PC-3 (cell line): ENCODE measurements around the gene MID1. TPM values are rescaled to one million over a fixed set of nuclear protein-coding genes. Genes with fewer than 3 reads are reported as not detected.

Experiments
- ATAC-seq: fragments of 200-7000 bp; cut with Tn5 transposase; 2 replicates; pipeline ENCODE4 v1.9.1; 2020; ENCODE audit warnings: mild to moderate bottlenecking, moderate library complexity
- BruUV-seq: library from RNA; stranded (reverse); fragments of 400-500 nt; replicated peaks from 2 replicates; lab custom pipeline; 2021; lab: Mats Ljungman, UMichigan
- CTCF ChIA-PET: fragments of 300-600 bp; sonication (Branson Sonifier 250); formaldehyde crosslinking; loops from one replicate; lab custom pipeline; 2022; ENCODE audit warnings: antibody characterized with exemption; lab: Charles Lee
- POLR2A ChIA-PET: fragments of 300-600 bp; sonication (Branson Sonifier 250); formaldehyde crosslinking; loops from one replicate; lab custom pipeline; 2022; ENCODE audit warnings: antibody characterized with exemption; ENCODE audit not compliant: unreplicated experiment; lab: Charles Lee
- DNase-seq: peaks from one replicate; pipeline ENCODE4 v3.0.0-alpha.2; 2015
- H2AFZ ChIP-seq: fragments of 300-600 bp; sonication (generic); 2 replicates; pipeline ENCODE4 v1.6.0; 2016; ENCODE audit warnings: antibody characterized with exemption, low read length
- H3F3A ChIP-seq: fragments of 300-600 bp; sonication (generic); one replicate; pipeline ENCODE4 v1.6.0; 2017; ENCODE audit warnings: antibody characterized with exemption, low read length, control low read depth, mild to moderate bottlenecking; ENCODE audit not compliant: unreplicated experiment
- H3K27ac ChIP-seq: fragments of 300-600 bp; sonication (generic); 2 replicates; pipeline ENCODE4 v1.5.1; 2016; ENCODE audit warnings: mild to moderate bottlenecking, low read length
- H3K27me3 ChIP-seq: fragments of 300-600 bp; sonication (generic); 2 replicates; pipeline ENCODE4 v1.6.1; 2016; ENCODE audit warnings: low read length, mixed read lengths
- H3K36me3 ChIP-seq: fragments of 300-600 bp; sonication (generic); 2 replicates; pipeline ENCODE4 v1.6.1; 2016; ENCODE audit warnings: low read depth, mixed run types, low read length, mixed read lengths
- H3K4me1 ChIP-seq: fragments of 300-600 bp; sonication (generic); 2 replicates; pipeline ENCODE4 v1.5.1; 2016; ENCODE audit warnings: low read length; ENCODE audit not compliant: insufficient read depth
- H3K4me2 ChIP-seq: fragments of 300-600 bp; sonication (generic); 2 replicates; pipeline ENCODE4 v1.6.0; 2016; ENCODE audit warnings: low read length
- H3K4me3 ChIP-seq: fragments of 300-600 bp; sonication (generic); 2 replicates; pipeline ENCODE4 v1.5.1; 2016; ENCODE audit warnings: mild to moderate bottlenecking, low read length, mixed read lengths
- H3K79me2 ChIP-seq: fragments of 300-600 bp; sonication (generic); 2 replicates; pipeline ENCODE4 v1.6.1; 2017; ENCODE audit warnings: low read length, mixed read lengths
- H3K9ac ChIP-seq: fragments of 300-600 bp; sonication (generic); 2 replicates; pipeline ENCODE4 v1.6.0; 2016; ENCODE audit warnings: mild to moderate bottlenecking, low read length
- H3K9me2 ChIP-seq: fragments of 300-600 bp; sonication (generic); replicated peaks from 2 replicates; pipeline ENCODE4 v1.6.1; 2016; ENCODE audit warnings: mixed run types, low read length, mixed read lengths
- H3K9me3 ChIP-seq: fragments of 300-600 bp; sonication (generic); 2 replicates; pipeline ENCODE4 v1.6.1; 2016; ENCODE audit warnings: low read length, mixed read lengths
- H4K20me1 ChIP-seq: fragments of 300-600 bp; sonication (generic); 2 replicates; pipeline ENCODE4 v1.6.1; 2016; ENCODE audit warnings: low read length, mixed read lengths
- EZH2 ChIP-seq: fragments of 300-600 bp; sonication (generic); IDR thresholded peaks from one replicate; pipeline ENCODE4 v1.6.1; 2017; ENCODE audit warnings: antibody characterized with exemption, mild to moderate bottlenecking, low read length; ENCODE audit not compliant: unreplicated experiment
- EZH2phosphoT487 ChIP-seq: fragments of 300-600 bp; sonication (generic); IDR thresholded peaks from 2 replicates; pipeline ENCODE4 v1.6.1; 2018; ENCODE audit warnings: mild to moderate bottlenecking, antibody characterized with exemption, low read length, borderline replicate concordance
- intact Hi-C: fragments of 100-400 bp; cut with micrococcal nuclease; formaldehyde crosslinking; loops from 2 replicates; pipeline ENCODE4 v1.9.0; 2023
- total RNA-seq: library from RNA; depleted of rRNA; stranded (reverse); fragments of >200 nt; gene quantifications from 2 replicates; pipeline ENCODE4 v1.2.3, GENCODE V29; 2014
- TF ChIP-seq, protein P1 (sequence below): fragments of 300-600 bp; sonication (generic); conservative IDR thresholded peaks from 2 replicates; pipeline ENCODE4 v1.5.1; 2017; ENCODE audit warnings: antibody characterized with exemption, low read depth, mild to moderate bottlenecking, low read length

The MID1 gene
- total RNA-seq, 1 experiment from 2014 or later = 21.9 TPM

DNA sequence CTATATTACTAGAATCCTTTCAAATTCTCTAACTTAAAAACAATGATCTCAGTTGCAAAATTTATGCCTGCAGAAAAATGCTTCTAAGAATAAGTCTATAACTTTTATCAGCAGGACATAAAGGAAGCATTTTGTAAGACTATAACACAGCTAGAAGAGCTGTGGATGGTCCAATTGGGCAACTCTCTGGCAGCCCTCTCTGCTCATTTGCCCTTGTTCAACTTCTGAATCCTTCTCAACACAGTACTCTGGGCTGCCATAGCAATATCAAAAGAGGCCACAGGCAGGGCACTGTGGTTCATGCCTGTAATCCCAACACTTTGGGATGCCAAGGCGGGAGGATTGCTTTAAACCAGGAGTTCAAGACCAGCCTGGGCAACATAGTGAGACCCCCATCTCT, 88.5 kb downstream of the MID1 start:
- peaks cover 13% of the 10 kb centered on the region for H3K4me1 ChIP-seq
- no peak for TF ChIP-seq EZH2phosphoT487
- H3K27ac ChIP-seq = no peak overlapping the region
- H3K79me2 ChIP-seq = no peaks in the 10 kb centered on the region
- no peaks in the 10 kb centered on the region for H3K9me2 ChIP-seq
- H4K20me1 ChIP-seq = no peaks in the 10 kb centered on the region
- H3K4me2 ChIP-seq = no peak overlapping the region
- H3K9me3 ChIP-seq = no peaks in the 10 kb centered on the region
- no TSS peak for BruUV-seq
- H3K9ac ChIP-seq = no peak overlapping the region
- intact Hi-C loops = no loop called here
- H3K27me3 ChIP-seq = no peaks in the 10 kb centered on the region
- POLR2A ChIA-PET = no interaction called here
- H3K4me3 ChIP-seq = no peak overlapping the region
- no peaks in the 10 kb centered on the region for H3F3A ChIP-seq
- no peak overlapping the region for H2AFZ ChIP-seq
- H3K36me3 ChIP-seq = no peaks in the 10 kb centered on the region
- no peak for ATAC-seq
- no peak for DNase-seq
- CTCF ChIA-PET = no interaction called here

DNA sequence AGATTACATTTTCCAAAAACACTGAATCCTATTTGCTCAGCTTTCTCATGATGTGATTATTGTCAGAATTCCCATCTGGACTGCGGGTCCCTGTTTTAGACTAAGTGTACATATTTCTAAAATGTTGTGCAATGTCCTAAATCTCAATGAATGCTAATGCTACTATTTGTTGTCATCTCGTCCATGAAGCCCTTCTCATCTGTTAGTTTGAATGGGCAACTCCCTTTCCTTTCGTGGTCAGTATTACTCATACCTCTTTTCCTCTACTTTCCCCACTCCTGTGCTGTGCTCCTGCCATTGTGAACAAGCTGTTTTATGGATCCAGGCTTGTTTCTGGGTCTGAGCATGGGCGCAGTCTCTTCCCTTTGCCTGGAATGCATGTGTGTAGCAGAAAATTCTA, 91.0 kb downstream of the MID1 start:
- H3K9me2 ChIP-seq = no peaks in the 10 kb centered on the region
- peaks cover 13% of the 10 kb centered on the region for H3K4me1 ChIP-seq
- ATAC-seq = peak; percentile 76
- no peak overlapping the region for H3K4me2 ChIP-seq
- no peak overlapping the region for H2AFZ ChIP-seq
- TF ChIP-seq EZH2 (no peak), EZH2phosphoT487 (no peak)
- TF ChIP-seq, protein P1, sequence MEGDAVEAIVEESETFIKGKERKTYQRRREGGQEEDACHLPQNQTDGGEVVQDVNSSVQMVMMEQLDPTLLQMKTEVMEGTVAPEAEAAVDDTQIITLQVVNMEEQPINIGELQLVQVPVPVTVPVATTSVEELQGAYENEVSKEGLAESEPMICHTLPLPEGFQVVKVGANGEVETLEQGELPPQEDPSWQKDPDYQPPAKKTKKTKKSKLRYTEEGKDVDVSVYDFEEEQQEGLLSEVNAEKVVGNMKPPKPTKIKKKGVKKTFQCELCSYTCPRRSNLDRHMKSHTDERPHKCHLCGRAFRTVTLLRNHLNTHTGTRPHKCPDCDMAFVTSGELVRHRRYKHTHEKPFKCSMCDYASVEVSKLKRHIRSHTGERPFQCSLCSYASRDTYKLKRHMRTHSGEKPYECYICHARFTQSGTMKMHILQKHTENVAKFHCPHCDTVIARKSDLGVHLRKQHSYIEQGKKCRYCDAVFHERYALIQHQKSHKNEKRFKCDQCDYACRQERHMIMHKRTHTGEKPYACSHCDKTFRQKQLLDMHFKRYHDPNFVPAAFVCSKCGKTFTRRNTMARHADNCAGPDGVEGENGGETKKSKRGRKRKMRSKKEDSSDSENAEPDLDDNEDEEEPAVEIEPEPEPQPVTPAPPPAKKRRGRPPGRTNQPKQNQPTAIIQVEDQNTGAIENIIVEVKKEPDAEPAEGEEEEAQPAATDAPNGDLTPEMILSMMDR = no peak
- POLR2A ChIA-PET = no interaction called here
- H3K36me3 ChIP-seq = no peaks in the 10 kb centered on the region
- intact Hi-C loops = no loop called here
- no peaks in the 10 kb centered on the region for H4K20me1 ChIP-seq
- no peaks in the 10 kb centered on the region for H3F3A ChIP-seq
- no peak overlapping the region for H3K4me3 ChIP-seq
- CTCF ChIA-PET = interaction anchor here (0.6 kb wide), 1 partner anchor 275 kb away, joined by 7 read pairs; no protein-coding TSS in a partner anchor
- DNase-seq = peak; percentile 48
- H3K9ac ChIP-seq = no peak overlapping the region
- no peaks in the 10 kb centered on the region for H3K9me3 ChIP-seq
- H3K27ac ChIP-seq = 0 out of 2 replicates have a peak overlapping the region, but pooled peaks have one; percentile 14
- H3K27me3 ChIP-seq = no peaks in the 10 kb centered on the region
- H3K79me2 ChIP-seq = no peaks in the 10 kb centered on the region
- BruUV-seq = no TSS peak

DNA sequence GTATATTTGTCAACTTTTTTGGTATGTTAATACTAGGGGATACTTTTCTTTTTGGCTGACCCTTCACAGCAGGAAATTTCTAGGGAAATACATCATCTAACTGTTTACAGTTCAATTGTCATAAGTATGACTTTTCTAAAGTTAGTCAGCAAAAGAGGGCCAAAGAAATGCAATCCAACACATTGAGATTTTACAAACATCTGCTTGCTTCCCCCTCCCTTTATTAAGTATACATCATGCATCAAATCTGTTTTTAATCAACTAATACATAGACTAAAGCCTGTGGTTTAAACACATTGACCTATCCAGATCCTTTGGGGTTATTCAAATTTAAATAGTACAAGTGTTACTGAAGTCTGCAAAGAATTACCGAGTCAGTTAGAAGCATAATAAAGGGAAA, 93.9 kb downstream of the MID1 start:
- no peak overlapping the region for H3K9ac ChIP-seq
- H3K4me1 ChIP-seq = peaks cover 13% of the 10 kb centered on the region
- no peaks in the 10 kb centered on the region for H3K36me3 ChIP-seq
- ChIA-PET POLR2A (no interaction called here), CTCF (no interaction called here)
- no peaks in the 10 kb centered on the region for H3K79me2 ChIP-seq
- DNase-seq (no peak), ATAC-seq (no peak)
- H3K27ac ChIP-seq = no peak overlapping the region
- TF ChIP-seq, protein P1 = no peak
- no peak for TF ChIP-seq EZH2
- TF ChIP-seq EZH2phosphoT487 = no peak
- no peaks in the 10 kb centered on the region for H3F3A ChIP-seq
- no peaks in the 10 kb centered on the region for H3K9me3 ChIP-seq
- H2AFZ ChIP-seq = no peak overlapping the region
- no peak overlapping the region for H3K4me3 ChIP-seq
- no peaks in the 10 kb centered on the region for H3K27me3 ChIP-seq
- H3K4me2 ChIP-seq = no peak overlapping the region
- no peaks in the 10 kb centered on the region for H3K9me2 ChIP-seq
- no TSS peak for BruUV-seq
- intact Hi-C loops = no loop called here
- H4K20me1 ChIP-seq = no peaks in the 10 kb centered on the region
